ENCODE data around the gene CDK12. TPM values are rescaled to one million over a fixed set of nuclear protein-coding genes. Genes with fewer than 3 reads are reported as not detected.

Gene CDK12
- total and polyA plus RNA-seq, 2 experiments from 2014 or later: 10.2 to 41.3 TPM

- Histone ChIP-seq H3K4me2 (no peak overlapping the region), H3K4me1 (ENCODE audit: insufficient read depth) (no peaks in the 10 kb centered on the region), H3K9me3 (ENCODE audit: low read depth) (no peaks in the 10 kb centered on the region), H3K79me2 (no peaks in the 10 kb centered on the region), H2AFZ (no peak overlapping the region), H3K36me3 (replicated peaks; ENCODE audit: insufficient read depth, low read depth) (no peaks in the 10 kb centered on the region), H3K27me3 (peaks cover 3% of the 10 kb centered on the region), H4K20me1 (ENCODE audit: insufficient read depth, poor library complexity, severe bottlenecking) (no peaks in the 10 kb centered on the region), H3K4me3 (no peak overlapping the region), H3K9me2 (replicated peaks; ENCODE audit: insufficient read depth) (no peaks in the 10 kb centered on the region), H3K27ac (no peak overlapping the region)
- WGBS (ENCODE audit: low lambda C conversion rate, missing lambda C conversion rate): 84% methylated on average over 2 of the region's 2 CpGs
- TF ChIP-seq CTCF (IDR thresholded peaks at IDR 0.05; ENCODE audit: poor library complexity): no peak
- TF ChIP-seq EZH2 (IDR thresholded peaks at IDR 0.05; ENCODE audit: borderline replicate concordance): no peak
- no peak for TF ChIP-seq EZH2phosphoT487 (IDR thresholded peaks at IDR 0.05; ENCODE audit: low read depth, severe bottlenecking, unreplicated experiment)
- DNase-seq (ENCODE audit: low spot score): no peak
Measured at GRCh38 chr17:39582658-39583057, 121.4 kb downstream of the CDK12 start.

Small RNA genes within 50 kb of the gene (small RNA-seq; reads per million reads assigned to genes)
- gene RNU6-233P: not detected

Other genes with a start within 250 kb of the CDK12 start
- gene STAC2, start 235.5 kb upstream of the CDK12 start, total RNA-seq: not detected in 2 replicates
- 0.06 and 0.31 TPM in 2 replicates for gene STAC2, start 235.5 kb upstream of the CDK12 start, polyA plus RNA-seq
- gene FBXL20, start 59.9 kb upstream of the CDK12 start, total RNA-seq: 11.2 and 11.6 TPM in 2 replicates
- gene FBXL20, start 59.9 kb upstream of the CDK12 start, polyA plus RNA-seq: 2.7 and 8.0 TPM in 2 replicates
- gene MED1, start 10.2 kb upstream of the CDK12 start, total RNA-seq: 22.8 and 25.0 TPM in 2 replicates
- 7.3 and 8.7 TPM in 2 replicates for gene MED1, start 10.2 kb upstream of the CDK12 start, polyA plus RNA-seq
- gene NEUROD2, start 146.4 kb downstream of the CDK12 start, total RNA-seq: not detected in 2 replicates
- gene NEUROD2, start 146.4 kb downstream of the CDK12 start, polyA plus RNA-seq: not detected in 2 replicates
- 1.5 TPM in 2 replicates for gene PPP1R1B, start 165.5 kb downstream of the CDK12 start, total RNA-seq
- gene PPP1R1B, start 165.5 kb downstream of the CDK12 start, polyA plus RNA-seq: 3.7 TPM in 2 replicates
- 61.6 and 76.5 TPM in 2 replicates for gene STARD3, start 175.7 kb downstream of the CDK12 start, total RNA-seq
- gene STARD3, start 175.7 kb downstream of the CDK12 start, polyA plus RNA-seq: 89.0 and 90.3 TPM in 2 replicates
- gene TCAP, start 203.9 kb downstream of the CDK12 start, total RNA-seq: 0.90 and 1.0 TPM in 2 replicates
- gene TCAP, start 203.9 kb downstream of the CDK12 start, polyA plus RNA-seq: 0.64 and 0.66 TPM in 2 replicates
- 51.9 and 64.5 TPM in 2 replicates for gene PNMT, start 207.0 kb downstream of the CDK12 start, total RNA-seq
- gene PNMT, start 207.0 kb downstream of the CDK12 start, polyA plus RNA-seq: 203 and 204 TPM in 2 replicates
- gene PGAP3, start 226.6 kb downstream of the CDK12 start, total RNA-seq: 26.8 and 33.0 TPM in 2 replicates
- 35.4 and 35.6 TPM in 2 replicates for gene PGAP3, start 226.6 kb downstream of the CDK12 start, polyA plus RNA-seq
- gene ERBB2, start 238.6 kb downstream of the CDK12 start, total RNA-seq: 77.7 and 93.1 TPM in 2 replicates
- gene ERBB2, start 238.6 kb downstream of the CDK12 start, polyA plus RNA-seq: 72.9 and 76.4 TPM in 2 replicates

Data from hepatocyte (in vitro differentiated cells).